Stromal cell of bone marrow (primary cell): ENCODE data around the gene USP2.

Experiments used
- DNase-seq: peaks from one replicate; pipeline ENCODE4 v3.0.0-alpha.2; 2012; ENCODE audit warnings: low read depth

USP2 gene

DNA sequence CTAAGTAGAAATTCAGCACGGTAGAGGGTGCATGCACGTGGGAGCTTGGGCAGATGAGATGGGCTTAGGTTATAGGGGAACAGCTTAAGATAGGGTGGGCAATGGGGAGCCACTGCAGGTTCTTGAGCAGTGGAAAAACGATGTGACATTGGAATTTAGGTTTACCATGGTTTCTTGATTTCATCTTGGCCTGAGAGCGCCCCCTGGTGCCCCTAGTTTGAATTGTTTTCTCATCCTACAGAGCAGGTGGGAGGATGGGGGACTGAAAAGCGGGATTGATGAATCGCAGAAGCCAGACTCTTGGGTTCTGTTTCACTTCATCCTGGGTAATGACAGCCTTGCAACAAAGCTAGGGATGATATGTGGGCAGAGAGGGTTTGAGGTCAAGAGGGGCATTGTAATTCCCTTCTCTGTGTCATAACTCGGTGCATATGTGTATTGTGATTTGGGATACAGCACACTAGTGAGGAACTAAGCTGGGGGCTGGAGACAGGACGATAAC, 57.9 kb downstream of the USP2 start:
- peak; percentile 50 for DNase-seq

DNA sequence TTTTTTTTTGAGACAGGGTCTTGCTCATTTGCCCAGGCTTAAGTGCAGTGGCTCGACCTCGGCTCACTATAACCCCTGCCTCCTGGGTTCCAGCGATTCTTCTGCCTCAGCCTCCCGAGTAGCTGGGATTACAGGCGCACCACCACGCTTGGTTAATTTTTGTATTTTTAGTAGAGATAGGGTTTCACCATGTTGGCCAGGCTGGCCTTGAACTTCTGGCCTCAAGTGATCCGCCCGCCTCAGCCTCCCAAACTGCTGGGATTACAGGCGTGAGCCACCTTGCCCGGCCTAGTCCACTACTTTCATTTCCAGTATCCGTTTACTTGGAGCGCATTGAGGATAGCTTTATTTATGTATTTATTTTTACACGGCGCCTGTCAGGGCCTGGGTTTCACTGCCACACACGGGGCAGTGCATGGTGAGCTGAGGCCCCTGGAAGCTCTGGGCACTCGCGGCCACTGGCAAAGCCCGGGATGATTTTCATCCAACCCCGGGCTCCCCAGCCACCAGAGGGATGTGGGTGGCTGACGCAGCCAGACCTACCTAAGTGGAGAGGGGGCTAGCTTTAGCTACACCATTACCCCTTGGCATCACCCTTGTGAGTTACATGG, 58.5 kb downstream of the USP2 start:
- DNase-seq: no peak

DNA sequence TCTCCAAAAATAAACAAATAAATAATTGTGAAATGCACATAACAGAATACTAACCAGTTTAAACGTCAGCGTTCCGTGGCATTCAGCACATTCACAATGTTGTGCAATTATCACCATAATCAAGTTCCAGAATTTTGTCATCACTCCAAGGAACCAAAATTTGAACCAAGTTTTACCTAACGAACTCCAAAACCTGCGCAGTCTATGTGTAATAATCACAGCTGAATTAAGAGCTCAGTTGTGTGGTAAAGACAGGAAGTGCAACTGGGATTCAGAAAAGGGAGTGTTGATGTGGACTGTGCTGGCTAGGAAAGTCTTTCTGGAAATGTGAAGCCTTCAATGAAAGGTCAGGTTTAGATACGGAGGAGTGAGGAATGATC, 59.1 kb downstream of the USP2 start:
- no peak for DNase-seq

DNA sequence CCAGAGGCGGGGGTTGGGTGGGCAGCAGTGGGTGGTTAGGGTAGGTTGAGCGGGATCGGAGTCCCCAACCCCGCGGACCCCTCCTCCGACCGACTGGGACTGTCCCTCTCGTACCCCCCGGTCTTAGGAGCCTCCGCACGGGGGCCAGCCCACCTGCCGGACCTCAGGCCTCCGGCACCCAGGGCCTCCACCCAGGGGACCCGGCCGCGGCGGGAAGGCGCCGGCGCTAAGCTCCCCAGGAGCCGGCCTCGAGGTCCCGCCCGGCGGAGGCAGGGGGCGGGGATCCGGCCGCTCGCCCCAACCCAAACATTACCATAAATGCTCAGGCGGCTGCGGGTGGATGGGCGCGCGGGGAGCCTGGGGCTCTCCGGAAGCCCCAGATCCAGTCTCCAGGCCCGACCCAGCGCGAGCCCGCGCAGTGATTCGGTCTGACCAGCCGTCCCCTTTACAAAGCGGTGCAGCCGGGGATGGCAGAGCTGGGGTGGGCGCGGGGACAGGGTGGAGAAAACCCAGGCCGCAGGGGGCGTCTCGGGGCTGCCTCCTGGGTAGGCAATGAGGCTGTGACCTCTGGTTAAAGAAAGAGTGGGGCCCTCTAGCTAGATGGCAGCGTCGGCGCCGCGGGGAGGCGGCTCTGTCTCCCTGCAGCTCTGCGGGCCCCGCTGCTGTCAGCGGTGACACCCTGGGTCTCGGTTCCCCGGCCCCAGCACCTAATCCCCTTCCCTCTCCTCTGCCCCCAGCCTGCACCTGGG, 60.5 kb downstream of the USP2 start:
- DNase-seq: no peak

DNA sequence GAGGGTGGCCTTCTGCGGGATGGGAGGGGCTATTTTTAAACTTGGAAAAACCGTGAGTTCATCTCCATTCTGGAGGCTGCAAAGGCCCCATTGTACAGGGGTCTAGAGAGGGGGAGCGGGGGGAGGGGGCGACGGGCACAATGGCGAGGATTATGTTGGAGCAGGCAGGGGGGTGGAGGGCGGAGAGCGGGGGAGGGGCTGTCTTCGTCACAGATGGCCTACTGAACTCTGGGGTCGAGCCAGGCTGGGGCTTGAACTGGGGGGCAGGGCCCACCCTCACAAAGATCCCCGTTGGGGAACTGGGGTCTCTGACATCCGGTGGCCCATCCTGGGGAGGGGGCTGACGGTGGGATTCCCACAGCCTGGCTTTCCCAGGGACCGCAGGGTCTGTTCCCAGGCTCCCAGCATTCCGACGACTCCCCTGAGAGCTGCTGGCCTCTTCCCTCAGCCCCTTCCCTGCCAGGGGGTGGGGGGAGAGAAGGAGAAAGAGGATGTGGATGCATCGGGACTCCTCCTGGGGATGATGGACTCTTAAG, 61.2 kb downstream of the USP2 start:
- DNase-seq: no peak

DNA sequence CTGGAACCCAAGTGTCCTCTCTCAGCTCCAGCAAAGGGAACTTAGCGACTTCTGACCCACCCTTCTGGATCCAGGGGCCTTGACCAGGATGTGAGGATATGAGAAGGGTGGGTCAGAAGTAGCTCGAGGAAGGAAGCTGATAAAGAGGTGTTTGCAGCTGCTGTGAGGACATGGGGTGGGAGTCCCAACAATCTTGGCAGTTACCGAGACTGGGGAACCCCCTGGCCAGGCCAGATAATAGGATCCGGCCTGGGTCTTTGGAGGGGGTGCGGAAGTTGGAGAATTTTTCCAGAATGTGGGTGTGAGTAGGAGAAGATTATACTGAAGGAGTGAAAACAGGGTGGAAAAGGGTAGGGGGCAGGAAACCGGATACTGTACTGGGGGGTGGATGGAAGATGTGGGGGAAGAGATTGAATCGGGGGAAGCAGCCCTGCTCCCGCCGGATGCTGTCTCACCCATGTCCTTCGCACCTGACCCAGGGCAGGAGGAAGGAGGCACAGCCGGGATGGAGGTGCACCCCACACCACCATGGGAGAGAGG, 61.7 kb downstream of the USP2 start:
- no peak for DNase-seq

DNA sequence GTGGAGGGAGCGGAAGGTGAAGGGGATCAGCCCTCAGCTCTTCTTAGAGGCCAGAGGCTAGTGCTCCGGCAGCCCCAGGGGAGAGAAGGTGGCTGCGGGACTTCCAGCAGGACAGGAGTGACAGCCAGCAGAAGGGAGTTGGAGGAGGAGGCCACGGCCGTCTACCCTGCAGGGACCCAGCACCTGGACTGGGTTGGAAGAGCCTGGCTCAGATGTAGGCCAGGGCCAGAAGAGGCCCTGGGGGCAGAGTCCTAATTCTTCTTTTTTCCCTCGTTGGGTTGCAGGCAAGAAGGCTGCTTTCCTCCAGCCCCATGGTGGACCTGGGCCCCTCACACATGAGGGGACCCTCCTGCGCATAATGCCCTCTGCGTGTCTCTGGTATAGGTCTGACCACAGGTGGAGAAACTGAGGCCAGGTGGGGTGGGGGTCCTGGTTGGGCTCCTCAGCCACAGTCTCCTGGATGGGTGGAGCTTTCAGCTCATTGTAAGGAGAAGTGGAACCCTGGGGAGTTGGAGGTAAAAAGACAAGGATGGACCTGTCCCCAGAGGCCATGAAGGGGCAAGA, 62.3 kb downstream of the USP2 start:
- DNase-seq: no peak

DNA sequence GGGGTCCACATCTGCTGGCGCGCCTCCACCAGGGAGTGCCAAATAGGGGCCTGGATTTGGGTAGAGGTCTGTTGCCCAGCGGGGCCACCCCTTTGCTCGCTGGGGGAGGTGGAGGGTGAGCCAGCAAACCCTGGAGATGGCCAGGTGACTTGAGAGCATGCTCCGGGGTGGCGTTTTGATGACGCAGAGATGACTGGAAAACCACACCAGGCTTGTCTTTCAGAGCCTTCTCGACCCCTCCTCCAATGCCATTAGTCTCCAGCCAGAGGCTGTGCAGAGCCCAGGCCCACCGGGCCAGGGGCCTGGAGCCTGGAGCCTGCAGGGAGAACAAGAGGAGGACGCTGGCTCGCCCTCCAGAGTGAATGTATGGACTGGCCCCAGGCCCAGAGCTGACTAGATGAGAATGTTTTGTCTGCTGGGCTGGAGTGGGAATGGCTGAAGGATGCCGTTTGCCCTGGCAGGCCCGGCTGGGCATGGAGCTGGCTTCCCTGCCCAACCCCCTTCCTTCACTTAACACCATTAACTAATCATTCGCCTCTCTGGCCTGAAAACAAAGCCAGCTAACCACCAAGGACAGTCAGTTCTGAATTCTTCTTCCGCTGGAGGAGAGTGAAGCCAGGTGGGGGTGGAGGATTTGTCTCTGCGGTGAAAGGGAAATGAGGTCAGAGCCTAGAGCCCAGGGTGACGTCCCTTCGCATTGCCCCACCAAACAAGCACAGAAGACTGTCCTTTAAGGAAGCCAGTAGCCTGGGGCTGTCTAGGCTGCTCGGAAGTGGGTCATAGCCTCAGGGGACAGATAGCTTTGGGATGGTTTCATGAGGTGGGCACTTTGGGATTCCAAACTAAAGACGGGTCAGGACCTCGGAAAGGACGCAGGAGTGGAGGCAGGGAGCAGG, 63.0 kb downstream of the USP2 start:
- DNase-seq: no peak

DNA sequence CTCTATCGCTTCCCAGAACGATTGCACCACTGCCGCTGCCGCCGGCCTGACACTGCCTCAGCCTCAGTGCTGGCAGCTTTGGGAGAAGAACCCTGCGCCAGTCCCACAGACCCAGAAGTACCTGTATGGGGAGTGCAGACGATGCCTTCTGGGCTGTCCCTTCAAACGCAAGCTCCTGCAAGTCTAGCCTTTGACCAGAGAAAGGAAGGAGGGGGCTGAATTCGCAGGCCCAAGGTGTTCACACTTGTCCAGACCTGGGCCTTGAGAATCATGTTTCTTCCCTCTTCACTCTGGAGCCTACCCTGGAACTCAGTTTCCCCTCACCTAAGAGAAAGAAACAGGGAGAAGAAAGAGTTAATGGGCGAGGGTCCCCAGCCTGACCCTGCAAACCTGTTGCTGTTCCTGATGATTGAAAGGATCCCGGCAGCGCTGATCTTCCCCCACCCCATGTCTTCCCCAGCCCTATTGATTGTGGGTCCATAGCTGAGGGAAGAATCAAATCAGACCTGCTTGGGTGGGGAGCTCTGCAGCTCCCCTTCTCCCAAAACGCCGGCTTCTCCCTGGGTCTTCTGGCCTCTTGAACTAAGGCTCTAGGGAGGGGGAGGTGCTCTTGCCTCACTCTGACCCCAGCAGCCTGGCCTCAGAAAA, 63.8 kb downstream of the USP2 start:
- no peak for DNase-seq

DNA sequence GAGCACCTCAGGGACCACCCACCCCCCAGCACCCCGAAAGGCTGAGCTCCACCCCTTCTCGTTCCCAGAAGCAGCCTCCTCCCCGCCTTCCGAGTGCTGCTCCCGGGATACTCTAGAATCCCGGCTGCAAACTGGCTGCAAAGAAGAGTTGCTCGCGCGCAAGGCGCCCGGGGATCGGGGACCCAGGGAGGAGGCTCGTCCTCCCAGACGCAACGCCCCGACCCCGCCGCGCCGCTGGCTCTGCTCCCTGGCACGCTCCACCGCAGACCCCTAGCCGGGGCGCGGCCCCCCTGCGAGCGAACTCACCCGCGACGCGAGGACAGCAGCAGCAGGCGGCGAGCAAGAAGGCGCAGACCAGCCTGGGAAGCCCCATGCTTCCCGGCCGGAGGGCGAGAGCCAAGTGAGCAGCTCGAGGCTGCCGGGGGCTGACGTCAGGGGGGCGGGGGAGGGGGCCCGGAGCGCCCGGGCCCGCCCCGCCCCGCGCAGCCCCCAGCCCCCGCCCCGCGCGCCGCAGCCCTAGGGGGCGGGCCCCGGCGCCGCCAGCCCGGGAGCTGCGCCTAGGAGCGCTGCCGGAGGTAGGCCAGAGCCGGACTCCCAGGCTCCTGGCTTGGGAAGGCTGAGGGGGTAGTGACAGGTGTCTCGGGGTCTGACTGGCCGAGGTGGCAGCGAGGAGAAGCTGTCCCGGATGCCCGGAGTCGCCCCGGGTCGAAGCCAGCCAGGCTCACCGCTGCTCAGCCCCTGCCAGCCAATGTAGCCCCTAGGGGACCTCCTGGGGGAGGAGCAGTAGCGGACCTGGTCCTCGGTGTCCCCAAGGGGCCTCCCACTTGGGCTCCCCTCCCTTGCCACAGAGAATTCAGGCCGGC, 64.5 kb downstream of the USP2 start, which contains the start of gene MCAM:
Gene MCAM, minus strand, starts transcription at position 402 of the 863 bp plus-strand sequence. Its CDS starts 29 bp downstream, at position 373.
- DNase-seq: no peak

DNA sequence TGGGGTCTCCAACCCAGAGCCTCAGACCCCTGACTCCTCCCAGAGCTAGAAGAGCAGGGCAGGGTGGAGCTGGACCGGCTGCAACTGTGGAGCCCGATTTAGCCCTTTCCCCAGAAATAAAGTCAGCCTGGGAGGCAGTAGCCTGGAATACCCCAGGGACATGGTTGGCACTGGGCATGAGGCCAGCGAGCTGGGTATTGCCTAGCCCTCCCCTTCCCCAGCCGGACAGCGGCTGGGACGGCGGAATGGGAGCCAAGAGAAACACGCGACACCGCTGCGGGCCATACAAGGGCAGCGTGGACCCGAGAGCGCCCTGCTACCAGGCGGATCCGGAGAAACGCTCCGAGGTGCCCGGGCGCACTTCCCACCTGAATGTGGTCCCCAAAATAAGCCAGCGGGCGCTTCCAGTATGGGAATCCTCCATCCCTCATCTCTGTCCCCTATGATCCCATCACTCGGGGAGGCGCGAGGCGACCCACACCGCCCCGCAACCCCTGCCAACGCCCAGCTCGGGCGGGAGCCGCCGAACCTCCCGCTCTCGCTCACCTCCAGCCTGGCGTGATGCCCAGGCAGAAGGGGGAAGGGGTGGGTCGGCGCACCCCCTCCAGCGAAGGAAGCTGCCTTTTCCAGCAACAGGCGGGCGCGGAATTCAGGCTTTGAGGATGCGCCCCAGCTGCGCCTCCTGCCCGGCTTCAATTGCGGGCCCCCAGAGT, 65.3 kb downstream of the USP2 start:
- DNase-seq: no peak

DNA sequence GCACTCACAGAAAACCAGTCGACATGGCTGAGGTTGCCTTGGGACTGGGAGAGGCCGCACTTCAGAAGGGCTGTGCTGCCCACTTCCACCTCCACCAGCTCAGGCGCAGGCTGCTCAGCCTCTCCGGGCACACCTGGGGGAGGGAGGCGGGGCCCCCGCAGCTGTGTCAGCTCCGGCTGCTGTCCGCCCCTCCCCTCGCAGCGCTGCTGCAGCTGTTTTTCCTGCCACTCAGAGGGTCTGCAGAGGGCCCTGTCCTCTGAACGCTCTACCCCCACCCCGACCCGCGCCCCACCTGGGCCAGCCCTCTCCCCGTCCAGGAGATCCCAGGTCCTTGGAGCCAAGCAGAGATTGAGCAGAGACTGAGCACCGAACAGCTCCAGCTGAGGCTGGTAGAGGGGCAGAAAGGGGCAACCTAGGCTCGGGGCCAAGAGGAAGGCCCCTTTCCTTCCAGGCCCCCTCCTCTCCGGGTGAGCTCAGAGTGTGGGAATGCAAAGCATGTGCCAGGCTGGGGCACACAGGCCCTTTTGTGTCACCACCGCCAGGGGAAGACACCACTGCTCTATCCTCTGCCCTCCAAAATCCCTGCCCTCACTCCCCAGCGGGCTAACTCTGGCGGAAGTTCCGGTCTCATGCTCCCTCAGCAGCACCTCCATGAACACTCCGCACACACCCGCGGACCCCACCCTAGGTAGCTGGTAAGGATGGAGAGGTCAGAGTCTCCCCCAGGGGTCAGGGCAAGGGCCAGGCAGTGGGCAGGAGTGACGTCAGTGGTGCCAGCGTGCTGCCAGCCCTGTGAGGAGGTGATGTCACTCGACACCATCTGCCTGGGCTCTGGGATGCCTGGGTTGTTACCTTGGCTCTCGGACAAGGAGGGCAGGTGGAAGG, 66.1 kb downstream of the USP2 start:
- no peak for DNase-seq

DNA sequence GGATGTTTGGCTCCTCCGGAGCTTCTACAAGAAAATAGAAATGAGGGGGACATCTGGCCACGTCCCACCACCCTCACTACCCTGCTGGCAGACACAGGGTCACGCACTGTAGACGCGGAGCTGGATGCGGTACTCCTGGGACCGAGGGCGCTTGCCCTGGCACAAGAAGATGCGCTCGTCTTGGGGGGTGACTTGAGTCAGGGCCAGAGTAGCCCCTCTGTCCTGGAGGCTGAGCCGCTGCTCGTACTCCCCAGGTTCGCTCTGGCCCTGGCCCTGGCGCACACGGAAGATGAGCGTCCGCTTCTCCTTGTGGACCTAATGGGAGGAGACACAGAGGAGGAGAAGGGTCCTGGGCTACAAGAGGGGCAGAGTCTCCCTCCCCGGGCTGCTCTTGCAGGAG, 66.8 kb downstream of the USP2 start:
- DNase-seq: no peak

DNA sequence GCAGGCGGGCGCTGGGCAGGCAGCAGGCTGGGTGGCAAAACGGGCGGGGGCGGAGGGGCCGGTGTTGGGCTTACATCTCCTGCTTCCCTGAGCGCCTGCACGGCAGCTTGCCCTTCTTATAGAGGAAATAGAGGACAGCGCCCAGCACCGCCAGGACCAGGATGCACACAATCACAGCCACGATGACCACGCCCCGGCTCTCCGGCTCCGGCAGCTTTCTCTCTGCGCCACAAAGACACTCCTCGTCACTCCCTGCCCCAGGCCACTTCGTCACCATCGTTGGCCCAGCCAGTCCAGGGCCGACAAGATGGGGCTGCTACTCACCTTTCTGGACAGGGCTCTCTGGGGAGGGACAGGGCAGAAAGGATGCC, 70.8 kb downstream of the USP2 start:
- DNase-seq: no peak

DNA sequence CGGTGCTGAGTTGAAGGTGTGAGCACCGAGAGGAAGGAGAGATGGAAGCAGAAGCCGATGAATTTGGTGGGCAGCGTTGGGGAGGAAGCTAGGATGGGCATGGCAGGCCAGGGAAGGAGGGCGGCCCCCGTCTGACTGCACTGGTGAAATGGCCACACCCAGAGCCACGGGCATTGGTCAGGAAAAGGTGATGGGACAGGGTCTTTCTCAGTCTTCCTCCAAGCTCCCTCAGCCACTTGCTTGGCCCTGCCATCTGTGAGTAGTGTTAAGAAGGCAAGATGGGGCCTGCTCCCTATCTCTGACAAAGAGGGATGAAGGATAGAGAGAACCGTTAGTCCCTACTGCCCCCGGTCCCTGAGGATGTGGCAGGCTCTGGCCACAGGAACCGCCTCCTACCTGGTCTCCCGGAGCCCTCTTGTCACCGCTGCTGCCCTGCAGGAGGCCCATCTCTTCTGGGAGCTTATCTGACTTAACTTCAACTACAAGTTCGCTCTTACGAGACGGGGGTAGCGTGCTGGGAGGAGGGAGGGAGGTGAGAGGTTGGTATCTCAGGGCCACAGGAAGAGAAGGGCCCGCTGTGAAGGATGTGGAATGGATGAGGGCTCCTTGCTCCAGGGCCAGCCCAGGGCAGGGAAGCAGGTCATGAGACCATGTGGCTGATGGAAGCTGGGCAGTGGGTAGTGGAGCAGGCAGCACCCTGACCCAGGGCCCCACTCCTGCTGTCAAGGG, 71.4 kb downstream of the USP2 start:
- no peak for DNase-seq

DNA sequence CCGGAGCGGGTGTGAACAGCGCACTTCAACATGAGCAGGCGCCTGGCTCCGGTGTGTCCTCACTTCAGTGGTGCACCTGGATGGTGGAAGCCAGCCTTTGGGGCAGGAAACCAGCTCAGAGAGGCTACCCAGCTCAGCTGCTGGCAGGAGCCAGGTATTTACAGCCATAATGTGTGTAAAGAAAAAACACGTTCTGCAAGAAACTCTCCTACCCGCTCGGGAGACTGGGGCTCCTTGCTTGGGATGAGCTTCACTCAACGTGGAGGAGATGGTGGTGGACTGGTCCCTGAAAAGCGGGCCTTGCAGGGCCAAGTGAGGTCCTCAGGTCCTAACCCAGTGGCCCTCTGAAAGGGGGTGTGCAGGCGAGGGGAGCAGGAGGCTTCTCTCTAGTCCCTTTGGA, 72.1 kb downstream of the USP2 start:
- no peak for DNase-seq

DNA sequence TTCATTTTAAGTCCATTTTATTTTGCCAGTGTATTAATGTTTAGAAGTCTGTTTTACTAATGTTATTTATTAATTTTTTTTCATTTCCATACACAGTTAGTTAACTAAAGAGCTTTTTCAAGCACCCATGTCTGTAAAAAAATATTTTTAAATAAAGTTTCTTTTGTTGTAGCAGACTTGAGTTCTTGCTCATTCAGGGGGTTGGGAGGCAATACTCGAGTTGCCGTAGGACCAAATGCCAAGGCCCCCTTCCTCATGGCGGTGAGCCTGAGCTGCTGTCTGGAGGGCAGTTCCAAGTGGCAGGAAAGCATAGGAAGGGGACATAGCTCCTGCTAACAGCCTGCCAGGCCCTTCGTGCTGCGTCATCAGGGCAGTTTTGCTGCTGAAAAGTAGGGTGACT, 73.5 kb downstream of the USP2 start:
- DNase-seq: no peak

DNA sequence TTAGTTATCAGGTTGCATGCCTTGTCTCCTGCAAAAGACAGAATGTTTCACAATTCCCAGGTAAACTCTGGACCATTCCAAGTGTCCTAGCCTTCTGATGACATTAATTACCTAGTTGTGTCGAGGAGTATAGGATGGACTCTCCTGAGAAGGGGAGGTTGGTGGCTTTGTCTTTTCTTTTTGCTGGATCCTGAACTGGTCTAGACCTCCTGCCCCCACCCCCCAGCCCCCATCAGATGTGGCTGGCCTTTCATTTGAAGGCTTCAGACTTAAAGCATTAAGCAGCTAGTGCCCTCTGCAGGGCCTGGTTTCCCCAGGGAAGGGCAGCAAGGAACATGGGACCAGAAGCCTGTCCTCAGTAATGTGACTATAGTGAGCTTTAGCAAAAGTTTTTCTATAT, 74.3 kb downstream of the USP2 start:
- DNase-seq: no peak
